ENCODE measurements around the gene DNAJC16.

The DNAJC16 gene

DNA sequence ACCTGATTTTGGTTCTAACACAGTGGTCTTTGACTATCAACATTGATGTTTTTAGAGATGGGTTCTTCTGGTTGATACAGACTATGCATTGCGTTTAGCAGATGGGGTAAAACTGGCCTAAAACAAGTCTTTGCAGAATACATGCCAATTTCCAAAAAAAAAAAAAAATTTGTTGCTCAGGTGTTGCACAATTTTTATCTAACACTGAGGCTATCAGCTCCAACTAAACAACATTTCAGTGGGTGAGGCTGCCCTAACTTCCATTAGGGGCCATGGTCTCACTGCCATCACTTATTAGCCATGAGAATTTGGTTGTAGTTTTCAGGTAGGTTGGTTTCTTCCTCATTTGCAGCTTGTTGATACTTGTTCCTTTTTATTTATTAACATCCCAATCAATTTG, 44.2 kb downstream of the DNAJC16 start:
- DNase-seq (ENCODE audit: low spot score): no peak
- ChIA-PET CTCF (interaction anchor here (0.5 to 0.6 kb wide), 3 partner anchors 14 to 613 kb away, joined by 3 to 5 read pairs (median 4); no protein-coding TSS in a partner anchor), POLR2A (ENCODE audit: low non-redundant PET) (no interaction called here)
- H3K27ac ChIP-seq: no peak overlapping the region
- TF ChIP-seq, protein P1, sequence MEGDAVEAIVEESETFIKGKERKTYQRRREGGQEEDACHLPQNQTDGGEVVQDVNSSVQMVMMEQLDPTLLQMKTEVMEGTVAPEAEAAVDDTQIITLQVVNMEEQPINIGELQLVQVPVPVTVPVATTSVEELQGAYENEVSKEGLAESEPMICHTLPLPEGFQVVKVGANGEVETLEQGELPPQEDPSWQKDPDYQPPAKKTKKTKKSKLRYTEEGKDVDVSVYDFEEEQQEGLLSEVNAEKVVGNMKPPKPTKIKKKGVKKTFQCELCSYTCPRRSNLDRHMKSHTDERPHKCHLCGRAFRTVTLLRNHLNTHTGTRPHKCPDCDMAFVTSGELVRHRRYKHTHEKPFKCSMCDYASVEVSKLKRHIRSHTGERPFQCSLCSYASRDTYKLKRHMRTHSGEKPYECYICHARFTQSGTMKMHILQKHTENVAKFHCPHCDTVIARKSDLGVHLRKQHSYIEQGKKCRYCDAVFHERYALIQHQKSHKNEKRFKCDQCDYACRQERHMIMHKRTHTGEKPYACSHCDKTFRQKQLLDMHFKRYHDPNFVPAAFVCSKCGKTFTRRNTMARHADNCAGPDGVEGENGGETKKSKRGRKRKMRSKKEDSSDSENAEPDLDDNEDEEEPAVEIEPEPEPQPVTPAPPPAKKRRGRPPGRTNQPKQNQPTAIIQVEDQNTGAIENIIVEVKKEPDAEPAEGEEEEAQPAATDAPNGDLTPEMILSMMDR (conservative IDR thresholded peaks at IDR 0.05; ENCODE audit: low read depth): no peak

DNA sequence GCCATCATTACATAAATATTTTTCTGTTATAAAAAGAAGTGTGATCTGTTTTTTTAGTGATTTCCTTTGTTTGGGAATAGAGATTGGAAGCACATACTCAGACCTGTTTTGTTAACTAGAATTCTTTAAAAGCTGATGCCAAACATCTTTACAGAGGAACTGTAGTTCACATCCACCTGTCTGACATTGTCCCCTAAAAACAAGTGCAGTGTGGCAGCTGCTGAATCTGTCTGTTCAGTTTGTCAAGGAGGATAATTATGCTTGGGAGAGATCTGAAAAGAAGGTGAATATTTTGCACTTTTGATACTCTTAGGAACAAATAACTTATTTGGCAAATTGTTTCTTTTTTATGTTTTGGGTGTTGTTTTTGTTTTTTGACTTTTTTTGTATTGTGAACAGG, 44.6 kb downstream of the DNAJC16 start:
- DNase-seq (ENCODE audit: low spot score): no peak
- TF ChIP-seq, protein P1 (conservative IDR thresholded peaks at IDR 0.05; ENCODE audit: low read depth): no peak
- ChIA-PET CTCF (interaction anchor here (0.5 to 0.6 kb wide), 2 partner anchors 15 to 612 kb away, joined by 3 to 4 read pairs; no protein-coding TSS in a partner anchor), POLR2A (ENCODE audit: low non-redundant PET) (no interaction called here)
- no peak overlapping the region for H3K27ac ChIP-seq

GRCh38 chr1:15573477-15573876, 46.8 kb downstream of the DNAJC16 start:
- TF ChIP-seq, protein P1 (conservative IDR thresholded peaks at IDR 0.05; ENCODE audit: low read depth): no peak
- no peak for DNase-seq (ENCODE audit: low spot score)
- ChIA-PET CTCF (no interaction called here), POLR2A (ENCODE audit: low non-redundant PET) (no interaction called here)
- H3K27ac ChIP-seq: no peak overlapping the region

- CTCF ChIA-PET: no interaction called here
- POLR2A ChIA-PET (ENCODE audit: low non-redundant PET): no interaction called here
- DNase-seq (ENCODE audit: low spot score): no peak
- TF ChIP-seq, protein P1 (conservative IDR thresholded peaks at IDR 0.05; ENCODE audit: low read depth): no peak
- no peak overlapping the region for H3K27ac ChIP-seq
Observed at GRCh38 chr1:15574741-15575140, 48.1 kb downstream of the DNAJC16 start.

DNA sequence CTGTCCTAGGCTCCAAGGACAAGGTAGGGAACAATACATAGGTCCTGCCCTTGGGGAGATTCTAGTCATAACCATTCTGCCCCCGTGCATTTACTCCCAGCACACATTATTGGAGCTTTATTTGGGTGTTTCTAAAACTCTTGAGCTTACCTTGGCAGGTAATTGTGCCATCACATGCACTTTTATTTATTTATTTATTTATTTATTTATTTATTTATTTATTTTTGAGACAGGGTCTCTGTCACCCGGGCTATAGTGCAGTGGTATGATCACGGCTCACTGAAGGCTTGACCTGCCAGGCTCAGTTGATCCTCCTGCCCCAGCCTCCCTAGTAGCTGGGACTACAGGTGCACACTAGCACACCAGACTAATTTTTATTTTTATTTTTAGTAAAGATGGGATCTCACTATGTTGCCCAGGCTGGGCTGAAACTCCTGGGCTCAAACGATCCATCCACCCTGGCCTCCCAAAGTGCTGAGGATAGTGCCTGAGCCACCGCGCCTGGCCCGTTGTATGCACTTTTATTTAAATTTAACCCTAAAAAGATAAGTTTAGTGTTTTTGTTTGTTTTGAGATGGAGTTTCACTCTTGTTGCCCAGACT, 49.0 kb downstream of the DNAJC16 start:
- H3K27ac ChIP-seq: no peak overlapping the region
- CTCF ChIA-PET: no interaction called here
- no peak for DNase-seq (ENCODE audit: low spot score)
- POLR2A ChIA-PET (ENCODE audit: low non-redundant PET): no interaction called here
- TF ChIP-seq, protein P1 (conservative IDR thresholded peaks at IDR 0.05; ENCODE audit: low read depth): no peak

GRCh38 chr1:15577691-15578090, 51.0 kb downstream of the DNAJC16 start:
- TF ChIP-seq, protein P1 (conservative IDR thresholded peaks at IDR 0.05; ENCODE audit: low read depth): no peak
- CTCF ChIA-PET: no interaction called here
- DNase-seq (ENCODE audit: low spot score): no peak
- H3K27ac ChIP-seq: 0 out of 2 replicates have a peak overlapping the region, but pooled peaks have one; percentile 18
- POLR2A ChIA-PET (ENCODE audit: low non-redundant PET): no interaction called here

Measured in RWPE1 (cell line).